Mucosa of descending colon (tissue), 3 donors: ENCODE data around the gene PMM1. TPM values are rescaled to one million over a fixed set of nuclear protein-coding genes. Genes with fewer than 3 reads are reported as not detected.
"Not testable (repeated sequence)": the region's sequence is repeated elsewhere in the genome, so short reads cannot be mapped to it uniquely, and the experiment has no call there.

Experiments used
- ATAC-seq: fragments of 200-7000 bp; cut with Tn5 transposase; one replicate; pipeline ENCODE4 v1.9.1; 2020; ENCODE audit warnings: mild to moderate bottlenecking, moderate library complexity
- DNase-seq, 3 donors: peaks; one replicate each; pipeline ENCODE4 v3.0.0-alpha.2; 2020
- H3K36me3 ChIP-seq: fragments of 200-600 bp; one replicate; pipeline ENCODE4 v1.8.0; 2021; ENCODE audit warnings: low read depth, mild to moderate bottlenecking
- H3K4me1 ChIP-seq: fragments of 200-600 bp; one replicate; pipeline ENCODE4 v1.8.0; 2021; ENCODE audit warnings: low read depth, mild to moderate bottlenecking
- H3K4me3 ChIP-seq: fragments of 200-600 bp; one replicate; pipeline ENCODE4 v1.8.0; 2021; ENCODE audit warnings: mild to moderate bottlenecking
- H3K9me3 ChIP-seq: fragments of 200-600 bp; one replicate; pipeline ENCODE4 v1.8.0; 2021; ENCODE audit warnings: mild to moderate bottlenecking
- CTCF ChIP-seq: fragments of 200-600 bp; IDR thresholded peaks from one replicate; pipeline ENCODE4 v1.8.0; 2022; ENCODE audit warnings: antibody characterized with exemption, mild to moderate bottlenecking
- intact Hi-C, 2 donors: fragments of 100-400 bp; cut with DNase I in 1 of 2; cut with micrococcal nuclease in 1 of 2; formaldehyde crosslinking; loops; one replicate each; pipeline versions ENCODE4 v1.11.0 to v1.11.1; 2022; cut with DNase I, micrococcal nuclease
- long read RNA-seq, 2 donors: library from polyadenylated mRNA; unstranded; transcript quantifications; one replicate each; pipeline ENCODE4 v2.0.0, GENCODE V29; 2019 to 2021
- total RNA-seq, 3 donors: library from RNA; stranded (reverse); fragmentation: NEBNext Ultra II Directional in 2 of 3; extraction: Animal tissue kit (Norgen Biotek cat#: 25700) in 2 of 3; gene quantifications; one replicate each; pipeline versions ENCODE4 v1.2.1 to v1.2.4, GENCODE V29; 2021 to 2023
- donor health status: DM: no; HTN: no; CAD: no; lungs with moderate emphysema.
- donor health status: DM: no; HTN: no; CAD: no.
- donor health status: DM: no; HTN: yes; CAD: no.

PMM1 gene
- total RNA-seq, result 10 to 100 TPM; 40.7 to 69.4 (median 51.7) TPM
- long read RNA-seq, donor 1, transcript PMM1-201 (8 exons, 1,298 nt), result major isoform, 56 of 72 reads
- long read RNA-seq, donor 1, partial matches to known transcripts, result 6 of 72 reads
- long read RNA-seq, donor 1, other reads (novel, unspliced or antisense), result 7 of 72 reads
- long read RNA-seq, donor 2, transcript PMM1-201 (8 exons, 1,298 nt), result major isoform, 46 of 67 reads
- long read RNA-seq, donor 2, partial matches to known transcripts, result 0 of 67 reads
- long read RNA-seq, donor 2, other reads (novel, unspliced or antisense), result 17 of 67 reads

GRCh38 chr22:41589391-41590241 is at the start of gene PMM1:
TSS of gene PMM1 (minus strand) at chr22:41589840. CDS start at chr22:41589805, 35 bp downstream.
- peak; percentile 94 for ATAC-seq
- intact Hi-C loops, result loop anchor here in 1 of 2 donors (10.0 kb wide), 1 partner anchor 45 kb away; the partner anchor contains the start of gene POLR3H

GRCh38 chr22:41638748-41639147 is 49.1 kb upstream of the PMM1 start:
- DNase-seq (no peak), ATAC-seq (no peak)
- Histone ChIP-seq H3K4me1 (no peaks in the 10 kb centered on the region), H3K4me3 (no peak overlapping the region), H3K9me3 (no peaks in the 10 kb centered on the region), H3K36me3 (peaks cover 10% of the 10 kb centered on the region)
- intact Hi-C loops, result no loop called here
- no peak for TF ChIP-seq CTCF

More at GRCh38 chr22:41589391-41590241, at the start of gene PMM1:
- Histone ChIP-seq H3K4me1 (peaks cover 19% of the 10 kb centered on the region), H3K36me3 (no peaks in the 10 kb centered on the region), H3K4me3 (peak within 1 kb of the TSS; percentile 83), H3K9me3 (no peaks in the 10 kb centered on the region)
- DNase-seq, result peak; percentile 100
- TF ChIP-seq CTCF, result no peak

- intact Hi-C loops, result no loop called here
- no peak for ATAC-seq
Measured at GRCh38 chr22:41638124-41638523, 48.5 kb upstream of the PMM1 start.

GRCh38 chr22:41637623-41638022 is 48.0 kb upstream of the PMM1 start:
- H3K4me1 ChIP-seq, DNase-seq, intact Hi-C loops, H3K4me3 ChIP-seq, H3K36me3 ChIP-seq, H3K9me3 ChIP-seq, ATAC-seq: not testable (repeated sequence)

More at GRCh38 chr22:41638124-41638523, 48.5 kb upstream of the PMM1 start:
- H3K4me1 ChIP-seq, result no peaks in the 10 kb centered on the region
- no peak overlapping the region for H3K4me3 ChIP-seq
- H3K9me3 ChIP-seq, result no peaks in the 10 kb centered on the region
- H3K36me3 ChIP-seq, result peaks cover 10% of the 10 kb centered on the region
- no peak for DNase-seq
- no peak for TF ChIP-seq CTCF

- Histone ChIP-seq H3K36me3 (peaks cover 6% of the 10 kb centered on the region), H3K4me1 (no peaks in the 10 kb centered on the region), H3K9me3 (no peaks in the 10 kb centered on the region), H3K4me3 (no peak overlapping the region)
- intact Hi-C loops, result no loop called here
- ATAC-seq (no peak), DNase-seq (no peak)
- no peak for TF ChIP-seq CTCF
Measured at GRCh38 chr22:41636467-41636866, 46.8 kb upstream of the PMM1 start.

GRCh38 chr22:41634610-41635009 is 45.0 kb upstream of the PMM1 start:
- H3K4me1 ChIP-seq, ATAC-seq, H3K4me3 ChIP-seq, H3K9me3 ChIP-seq, DNase-seq, intact Hi-C loops: not testable (repeated sequence)
- peaks cover 11% of the 10 kb centered on the region for H3K36me3 ChIP-seq

GRCh38 chr22:41631615-41632014 is 42.0 kb upstream of the PMM1 start:
- ATAC-seq, intact Hi-C loops, H3K4me1 ChIP-seq, H3K36me3 ChIP-seq, H3K4me3 ChIP-seq, H3K9me3 ChIP-seq, DNase-seq: not testable (repeated sequence)

GRCh38 chr22:41631115-41631514 is 41.5 kb upstream of the PMM1 start:
- H3K36me3 ChIP-seq, intact Hi-C loops, DNase-seq, H3K4me1 ChIP-seq, H3K9me3 ChIP-seq, H3K4me3 ChIP-seq, ATAC-seq: not testable (repeated sequence)
